ENCODE results near the gene RASSF4.

The RASSF4 gene

DNA sequence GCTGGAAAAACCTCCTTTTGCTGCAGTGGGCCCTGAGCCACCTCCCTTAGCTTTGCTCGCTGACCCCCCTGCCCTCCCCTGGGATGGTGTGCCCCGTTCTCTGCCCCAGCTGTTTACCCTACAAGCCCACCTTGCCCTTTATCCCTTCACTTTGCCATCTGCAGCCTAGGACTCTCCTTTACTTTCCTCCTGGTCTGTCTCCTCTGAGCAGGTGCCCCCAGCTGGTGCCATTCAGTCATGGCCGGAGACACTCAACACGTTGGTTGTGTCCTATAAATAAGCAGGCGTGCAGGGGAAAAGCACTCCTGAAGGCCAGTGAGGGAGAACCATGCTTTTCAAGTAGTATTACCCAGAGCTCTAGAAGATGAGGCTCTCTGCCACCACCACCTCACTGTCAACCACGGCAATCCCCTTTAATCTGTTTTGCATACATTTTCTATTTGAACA, 6.1 kb downstream of the RASSF4 start:
- peak overlapping the region; percentile 97 for H3K27ac ChIP-seq (replicated peaks)
- H3K27me3 ChIP-seq (ENCODE audit: insufficient read depth, poor library complexity, severe bottlenecking): no peaks in the 10 kb centered on the region
- TF ChIP-seq SPI1 (IDR thresholded peaks at IDR 0.05; ENCODE audit: borderline replicate concordance, low read depth) (no peak), GABPA (IDR thresholded peaks at IDR 0.05; ENCODE audit: low read depth) (no peak), POLR2AphosphoS5 (IDR thresholded peaks at IDR 0.05; ENCODE audit: low read depth) (no peak)
- TF ChIP-seq, protein P1, sequence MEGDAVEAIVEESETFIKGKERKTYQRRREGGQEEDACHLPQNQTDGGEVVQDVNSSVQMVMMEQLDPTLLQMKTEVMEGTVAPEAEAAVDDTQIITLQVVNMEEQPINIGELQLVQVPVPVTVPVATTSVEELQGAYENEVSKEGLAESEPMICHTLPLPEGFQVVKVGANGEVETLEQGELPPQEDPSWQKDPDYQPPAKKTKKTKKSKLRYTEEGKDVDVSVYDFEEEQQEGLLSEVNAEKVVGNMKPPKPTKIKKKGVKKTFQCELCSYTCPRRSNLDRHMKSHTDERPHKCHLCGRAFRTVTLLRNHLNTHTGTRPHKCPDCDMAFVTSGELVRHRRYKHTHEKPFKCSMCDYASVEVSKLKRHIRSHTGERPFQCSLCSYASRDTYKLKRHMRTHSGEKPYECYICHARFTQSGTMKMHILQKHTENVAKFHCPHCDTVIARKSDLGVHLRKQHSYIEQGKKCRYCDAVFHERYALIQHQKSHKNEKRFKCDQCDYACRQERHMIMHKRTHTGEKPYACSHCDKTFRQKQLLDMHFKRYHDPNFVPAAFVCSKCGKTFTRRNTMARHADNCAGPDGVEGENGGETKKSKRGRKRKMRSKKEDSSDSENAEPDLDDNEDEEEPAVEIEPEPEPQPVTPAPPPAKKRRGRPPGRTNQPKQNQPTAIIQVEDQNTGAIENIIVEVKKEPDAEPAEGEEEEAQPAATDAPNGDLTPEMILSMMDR (IDR thresholded peaks at IDR 0.05; ENCODE audit: insufficient read depth, low read length): no peak
- TF ChIP-seq, protein P2, sequence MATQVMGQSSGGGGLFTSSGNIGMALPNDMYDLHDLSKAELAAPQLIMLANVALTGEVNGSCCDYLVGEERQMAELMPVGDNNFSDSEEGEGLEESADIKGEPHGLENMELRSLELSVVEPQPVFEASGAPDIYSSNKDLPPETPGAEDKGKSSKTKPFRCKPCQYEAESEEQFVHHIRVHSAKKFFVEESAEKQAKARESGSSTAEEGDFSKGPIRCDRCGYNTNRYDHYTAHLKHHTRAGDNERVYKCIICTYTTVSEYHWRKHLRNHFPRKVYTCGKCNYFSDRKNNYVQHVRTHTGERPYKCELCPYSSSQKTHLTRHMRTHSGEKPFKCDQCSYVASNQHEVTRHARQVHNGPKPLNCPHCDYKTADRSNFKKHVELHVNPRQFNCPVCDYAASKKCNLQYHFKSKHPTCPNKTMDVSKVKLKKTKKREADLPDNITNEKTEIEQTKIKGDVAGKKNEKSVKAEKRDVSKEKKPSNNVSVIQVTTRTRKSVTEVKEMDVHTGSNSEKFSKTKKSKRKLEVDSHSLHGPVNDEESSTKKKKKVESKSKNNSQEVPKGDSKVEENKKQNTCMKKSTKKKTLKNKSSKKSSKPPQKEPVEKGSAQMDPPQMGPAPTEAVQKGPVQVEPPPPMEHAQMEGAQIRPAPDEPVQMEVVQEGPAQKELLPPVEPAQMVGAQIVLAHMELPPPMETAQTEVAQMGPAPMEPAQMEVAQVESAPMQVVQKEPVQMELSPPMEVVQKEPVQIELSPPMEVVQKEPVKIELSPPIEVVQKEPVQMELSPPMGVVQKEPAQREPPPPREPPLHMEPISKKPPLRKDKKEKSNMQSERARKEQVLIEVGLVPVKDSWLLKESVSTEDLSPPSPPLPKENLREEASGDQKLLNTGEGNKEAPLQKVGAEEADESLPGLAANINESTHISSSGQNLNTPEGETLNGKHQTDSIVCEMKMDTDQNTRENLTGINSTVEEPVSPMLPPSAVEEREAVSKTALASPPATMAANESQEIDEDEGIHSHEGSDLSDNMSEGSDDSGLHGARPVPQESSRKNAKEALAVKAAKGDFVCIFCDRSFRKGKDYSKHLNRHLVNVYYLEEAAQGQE (IDR thresholded peaks at IDR 0.05; ENCODE audit: insufficient replicate concordance, low read depth): no peak
- H3K4me3 ChIP-seq (replicated peaks; ENCODE audit: insufficient read depth, low read length): no peak overlapping the region
- no peak for DNase-seq (ENCODE audit: low read depth in 1 of 2, low spot score in 1 of 2)

DNA sequence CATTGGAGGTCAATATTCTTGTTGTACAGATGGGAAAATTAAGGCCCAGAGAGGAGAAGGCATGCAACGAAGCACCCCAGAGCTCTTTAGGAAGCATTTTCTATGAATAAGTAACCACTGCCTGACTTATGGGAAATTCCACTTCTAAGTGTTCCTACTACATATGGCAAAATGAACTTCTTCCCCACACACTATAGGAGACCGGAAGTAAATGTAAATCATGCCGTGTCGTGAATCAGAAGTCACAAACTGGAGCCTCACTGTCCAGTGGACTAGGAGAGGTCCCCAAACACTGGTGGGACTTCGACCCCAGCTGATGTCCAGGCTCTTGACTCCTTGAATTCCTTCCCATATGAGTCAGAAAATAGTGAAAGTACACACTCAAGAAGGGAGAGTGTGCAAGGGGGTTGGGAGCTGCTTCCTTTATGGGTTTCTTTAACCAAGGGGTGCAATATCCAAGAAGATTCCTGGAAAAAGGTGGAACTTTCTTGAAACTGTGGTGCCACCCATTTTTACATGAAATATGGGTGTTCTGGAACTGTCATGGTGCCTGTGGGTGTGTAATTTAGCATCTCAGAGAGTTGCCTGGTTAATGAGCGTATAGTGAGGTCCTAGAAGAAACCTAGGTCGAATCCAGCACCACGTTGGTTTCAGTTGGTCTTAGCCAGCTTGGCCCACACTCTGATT, 6.7 kb downstream of the RASSF4 start:
- no peaks in the 10 kb centered on the region for H3K27me3 ChIP-seq (ENCODE audit: insufficient read depth, poor library complexity, severe bottlenecking)
- TF ChIP-seq SPI1 (IDR thresholded peaks at IDR 0.05; ENCODE audit: borderline replicate concordance, low read depth): no peak
- TF ChIP-seq, protein P1 (IDR thresholded peaks at IDR 0.05; ENCODE audit: insufficient read depth, low read length): no peak
- no peak for TF ChIP-seq GABPA (IDR thresholded peaks at IDR 0.05; ENCODE audit: low read depth)
- no peak for TF ChIP-seq POLR2AphosphoS5 (IDR thresholded peaks at IDR 0.05; ENCODE audit: low read depth)
- TF ChIP-seq, protein P2 (IDR thresholded peaks at IDR 0.05; ENCODE audit: insufficient replicate concordance, low read depth): no peak
- peak overlapping the region; percentile 97 for H3K27ac ChIP-seq (replicated peaks)
- no peak for DNase-seq (ENCODE audit: low read depth in 1 of 2, low spot score in 1 of 2)
- no peak overlapping the region for H3K4me3 ChIP-seq (replicated peaks; ENCODE audit: insufficient read depth, low read length)

DNA sequence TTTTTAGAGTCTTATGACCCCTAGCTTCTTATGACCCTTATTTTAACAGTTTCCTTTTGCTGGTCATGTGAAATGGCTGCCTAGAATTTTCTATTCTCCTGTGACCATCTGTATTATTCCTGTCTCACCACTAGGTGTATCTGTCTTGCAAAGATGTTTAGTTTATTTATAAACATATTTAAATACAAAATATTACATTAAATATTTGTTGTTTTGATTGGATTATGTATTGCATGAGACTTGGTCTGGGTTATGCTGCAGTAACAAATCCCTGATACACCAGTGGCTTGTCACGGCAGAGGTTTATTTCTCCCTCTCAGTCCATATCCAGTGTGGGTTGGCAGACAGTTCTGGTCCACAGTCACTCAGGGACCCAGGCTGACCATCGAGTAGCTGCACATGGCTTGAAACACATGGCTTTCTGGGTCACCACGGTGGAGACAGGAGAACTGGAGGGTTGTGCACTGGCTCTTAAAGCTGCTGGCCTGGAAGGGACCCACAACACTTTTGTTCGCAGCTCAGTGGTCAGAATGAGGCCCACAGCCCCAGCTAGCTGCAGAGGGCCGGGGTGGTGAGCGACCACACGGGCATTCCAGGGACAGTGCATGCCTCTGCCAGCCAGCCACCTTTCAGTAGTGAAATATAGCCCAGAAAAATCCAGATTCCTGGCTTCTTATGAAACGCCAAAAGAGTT, 7.4 kb downstream of the RASSF4 start:
- no peak for DNase-seq (ENCODE audit: low read depth in 1 of 2, low spot score in 1 of 2)
- Histone ChIP-seq H3K27ac (replicated peaks) (peak overlapping the region; percentile 97), H3K4me3 (replicated peaks; ENCODE audit: insufficient read depth, low read length) (no peak overlapping the region), H3K27me3 (ENCODE audit: insufficient read depth, poor library complexity, severe bottlenecking) (no peaks in the 10 kb centered on the region)
- TF ChIP-seq POLR2AphosphoS5 (IDR thresholded peaks at IDR 0.05; ENCODE audit: low read depth) (no peak), GABPA (IDR thresholded peaks at IDR 0.05; ENCODE audit: low read depth) (no peak), SPI1 (IDR thresholded peaks at IDR 0.05; ENCODE audit: borderline replicate concordance, low read depth) (no peak)
- TF ChIP-seq, protein P1 (IDR thresholded peaks at IDR 0.05; ENCODE audit: insufficient read depth, low read length): no peak
- TF ChIP-seq, protein P2 (IDR thresholded peaks at IDR 0.05; ENCODE audit: insufficient replicate concordance, low read depth): no peak
